NCI-H748 treated with DMSO at 0.1 percent for 48 hours (cell line): ENCODE results near the gene FMNL2.
"Not testable (repeated sequence)": the region's sequence is repeated elsewhere in the genome, so short reads cannot be mapped to it uniquely, and the experiment has no call there.

Experiments
- DNase-seq: peaks from one replicate; lab custom pipeline; 2025; lab: John Stamatoyannopoulos, UW

Gene FMNL2

DNA sequence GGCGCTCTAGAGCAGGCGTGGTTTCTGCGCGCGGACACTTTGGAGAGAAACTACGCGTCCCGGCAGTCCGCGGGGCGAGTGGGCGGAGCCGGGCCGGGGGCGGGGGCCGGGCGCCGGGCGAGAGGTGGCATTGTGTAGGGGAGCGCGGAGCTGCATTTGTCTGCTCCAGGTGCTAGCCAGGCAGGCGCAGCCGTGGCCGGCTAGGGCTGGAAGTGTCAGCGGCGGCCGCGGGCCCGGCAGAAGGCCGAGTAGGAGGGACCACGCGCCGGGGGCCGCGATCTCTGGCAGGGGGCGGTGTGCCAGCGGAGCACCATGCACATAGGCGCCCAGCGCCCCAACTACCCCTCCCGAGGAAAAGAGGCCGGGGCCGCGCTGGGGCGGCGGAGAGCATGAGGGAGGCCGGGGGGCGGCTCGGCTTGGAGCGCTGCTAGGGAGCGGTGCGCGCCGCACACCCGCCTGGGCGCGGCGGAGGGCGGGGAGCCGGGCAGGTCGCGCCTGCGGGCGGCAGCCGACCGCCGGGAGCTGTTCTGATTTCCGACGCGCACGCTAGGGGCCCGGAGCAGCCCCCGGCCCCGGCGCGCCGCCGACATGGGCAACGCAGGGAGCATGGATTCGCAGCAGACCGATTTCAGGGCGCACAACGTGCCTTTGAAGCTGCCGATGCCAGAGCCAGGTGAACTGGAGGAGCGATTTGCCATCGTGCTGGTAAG, at the start of gene FMNL2:
FMNL2 (plus strand) TSS at position 159 of the 710 bp plus-strand sequence.
- DNase-seq, result peak; percentile 47

DNA sequence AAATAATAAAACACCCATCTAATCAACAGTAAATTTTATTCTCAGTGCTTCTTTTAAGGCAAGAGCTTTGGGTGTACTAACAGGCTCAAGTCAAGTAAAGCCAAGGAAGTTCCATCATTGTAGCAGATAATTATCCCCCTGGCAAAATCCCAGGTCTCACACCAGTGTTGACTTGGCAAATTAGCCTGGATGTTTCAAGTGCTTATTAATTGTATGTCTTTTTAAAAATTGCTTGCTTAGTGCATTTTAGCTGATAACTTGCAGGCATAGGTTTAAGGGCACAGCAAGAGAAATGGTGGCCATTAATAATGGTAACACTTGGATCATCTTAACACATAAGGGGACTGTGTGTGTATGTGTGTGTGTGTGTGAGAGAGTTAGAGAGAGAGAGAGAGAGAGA, 42.0 kb upstream of the FMNL2 start:
- no peak for DNase-seq

DNA sequence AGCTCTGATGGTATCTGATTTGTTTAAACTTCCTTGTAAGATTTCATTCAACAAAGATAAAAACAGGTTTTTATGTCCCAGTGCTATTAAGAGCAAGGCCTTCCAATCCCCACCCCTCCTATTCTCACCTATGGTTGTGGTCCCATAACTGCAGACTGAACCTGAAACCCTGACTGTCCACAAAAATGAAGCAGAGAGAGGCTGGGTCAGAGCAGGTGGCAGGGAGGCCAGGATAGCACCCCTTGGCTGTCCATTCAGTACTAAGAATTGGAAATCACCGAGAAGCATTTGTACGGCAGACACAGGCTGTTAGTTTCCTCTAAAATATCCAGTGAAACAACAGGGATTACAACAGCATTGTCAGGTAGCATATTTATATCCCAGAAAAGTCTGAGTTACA, 37.3 kb upstream of the FMNL2 start:
- DNase-seq, result no peak

DNA sequence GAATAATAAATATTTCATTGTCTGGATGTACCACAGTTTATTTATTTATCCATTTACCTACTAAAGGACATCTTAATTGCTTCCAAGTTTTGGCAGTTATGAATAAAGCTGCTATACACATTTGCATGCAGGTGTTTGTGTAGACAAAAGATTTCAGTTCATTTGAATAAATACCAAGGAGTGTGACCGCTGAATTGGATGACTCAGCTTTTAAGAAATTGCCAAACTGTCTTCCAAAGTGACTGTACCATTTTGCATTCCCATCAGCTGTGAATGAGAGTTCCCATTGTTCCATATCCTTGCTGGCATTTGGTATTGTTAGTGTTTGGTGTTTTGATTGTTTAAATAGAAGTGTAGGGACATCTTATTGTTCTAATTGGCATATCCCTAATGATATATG, 36.2 kb upstream of the FMNL2 start:
- no peak for DNase-seq

DNA sequence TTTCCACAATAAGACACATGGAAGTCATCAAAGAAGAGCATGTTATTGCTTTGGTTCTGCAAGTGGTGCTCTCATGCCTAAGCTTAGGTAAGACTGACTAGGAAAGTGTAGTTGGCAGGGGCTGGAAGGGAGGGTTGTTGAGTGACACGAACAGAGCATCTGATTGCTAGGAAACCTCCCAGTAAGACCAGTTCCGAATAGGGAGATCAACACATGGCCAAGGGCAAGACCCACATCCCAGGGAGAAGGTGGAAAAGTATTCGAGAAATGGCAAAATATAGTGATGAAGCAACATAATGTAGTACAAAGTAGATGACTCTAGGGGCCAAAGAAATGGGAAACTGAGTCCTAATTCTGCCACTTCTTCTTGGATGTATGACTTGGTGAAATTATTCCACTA, 33.8 kb upstream of the FMNL2 start:
- no peak for DNase-seq

DNA sequence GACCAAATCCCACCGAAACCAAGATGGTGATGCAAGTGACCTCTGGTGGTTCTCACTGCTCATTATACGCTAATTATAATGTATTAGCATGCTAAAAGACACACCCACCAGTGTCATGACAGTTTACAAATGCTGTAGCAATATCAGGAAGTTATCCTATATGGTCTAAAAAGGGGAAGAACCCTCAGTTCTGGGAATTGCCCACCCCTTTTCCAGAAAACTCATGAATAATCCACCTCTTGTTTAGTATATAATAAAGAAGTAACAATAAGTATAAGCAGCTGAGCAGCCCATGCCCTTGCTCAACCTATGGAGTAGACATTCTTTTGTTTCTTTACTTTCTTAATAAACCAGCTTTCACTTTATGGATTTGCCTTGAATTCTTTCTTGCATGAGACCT, 31.0 kb upstream of the FMNL2 start:
- no peak for DNase-seq

DNA sequence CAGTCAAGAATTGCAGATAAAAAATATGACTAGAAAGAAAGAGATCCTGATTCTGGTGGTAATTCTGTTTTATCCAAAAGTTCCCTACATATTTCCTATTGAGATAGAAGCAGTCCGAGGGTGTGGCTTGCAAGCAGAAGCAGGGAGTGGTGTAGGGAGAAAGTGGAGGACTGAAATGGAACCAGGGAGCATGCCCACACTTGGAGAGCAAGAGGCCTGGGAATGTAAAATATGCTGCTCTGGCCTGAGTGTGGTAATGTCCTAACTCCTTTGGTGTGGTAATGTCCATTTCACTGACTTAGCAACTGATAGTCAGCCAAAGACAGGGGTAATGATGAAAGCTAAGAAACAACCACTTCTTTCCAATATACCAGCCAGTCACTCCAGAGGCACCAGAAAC, 30.1 kb upstream of the FMNL2 start:
- no peak for DNase-seq

DNA sequence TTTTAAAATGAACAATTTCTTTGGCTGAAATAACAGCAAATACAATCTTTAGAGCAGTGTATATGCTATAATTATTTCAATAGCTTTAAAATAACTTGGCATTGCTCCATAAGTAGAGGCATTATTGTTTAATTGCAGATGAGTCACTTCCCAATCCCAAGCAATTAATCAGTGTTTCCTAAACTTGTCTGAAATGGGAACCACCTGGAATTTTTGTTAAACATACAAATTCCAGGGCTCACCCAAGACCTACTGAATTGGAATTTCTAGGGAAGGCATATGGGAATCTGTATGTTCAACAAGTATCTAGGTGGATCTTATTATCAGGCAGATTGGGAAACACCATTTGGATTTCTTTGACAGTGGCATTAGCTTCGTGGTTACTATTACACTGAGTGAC, 27.1 kb upstream of the FMNL2 start:
- DNase-seq, result no peak

DNA sequence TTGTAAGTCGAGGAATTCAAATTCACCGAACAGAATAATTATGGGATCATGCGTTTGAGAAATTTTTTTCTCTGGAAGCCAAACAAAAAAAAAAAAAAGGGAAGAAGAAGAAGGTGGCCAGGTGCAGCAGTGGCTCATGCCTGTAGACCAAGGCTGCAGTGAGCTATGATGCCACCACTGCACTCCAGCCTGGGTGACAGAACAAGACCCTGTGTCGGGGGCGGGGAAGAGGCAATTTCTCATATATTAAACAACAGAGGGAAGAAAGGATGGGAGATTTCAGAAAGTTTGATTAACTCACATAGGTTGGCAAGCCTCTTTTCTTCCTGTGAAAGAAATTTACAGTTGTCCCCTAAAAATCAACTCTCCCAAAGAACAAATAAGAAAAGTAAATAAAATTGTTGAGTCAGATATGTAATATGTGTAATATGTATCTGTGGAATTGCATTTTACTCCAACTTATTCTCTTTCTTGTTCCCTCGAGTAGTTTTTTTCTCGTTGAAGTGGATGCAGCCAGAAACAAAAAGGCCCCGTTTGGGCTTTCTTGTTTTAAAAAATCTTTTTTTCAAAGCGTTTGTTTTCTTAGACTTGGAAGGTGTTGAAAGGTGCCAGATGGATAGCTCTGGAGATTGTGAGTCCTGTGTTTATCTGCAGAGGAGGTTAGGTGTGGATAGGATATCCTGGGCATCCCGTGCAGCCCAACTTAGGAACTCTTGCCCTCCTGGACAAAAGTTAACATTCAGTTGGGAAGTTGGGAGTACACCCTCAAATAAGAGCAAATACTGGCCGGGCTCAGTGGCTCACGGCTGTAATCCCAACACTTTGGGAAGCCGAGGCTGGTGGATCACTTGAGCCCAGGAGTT, 25.4 kb upstream of the FMNL2 start:
- DNase-seq, result no peak

DNA sequence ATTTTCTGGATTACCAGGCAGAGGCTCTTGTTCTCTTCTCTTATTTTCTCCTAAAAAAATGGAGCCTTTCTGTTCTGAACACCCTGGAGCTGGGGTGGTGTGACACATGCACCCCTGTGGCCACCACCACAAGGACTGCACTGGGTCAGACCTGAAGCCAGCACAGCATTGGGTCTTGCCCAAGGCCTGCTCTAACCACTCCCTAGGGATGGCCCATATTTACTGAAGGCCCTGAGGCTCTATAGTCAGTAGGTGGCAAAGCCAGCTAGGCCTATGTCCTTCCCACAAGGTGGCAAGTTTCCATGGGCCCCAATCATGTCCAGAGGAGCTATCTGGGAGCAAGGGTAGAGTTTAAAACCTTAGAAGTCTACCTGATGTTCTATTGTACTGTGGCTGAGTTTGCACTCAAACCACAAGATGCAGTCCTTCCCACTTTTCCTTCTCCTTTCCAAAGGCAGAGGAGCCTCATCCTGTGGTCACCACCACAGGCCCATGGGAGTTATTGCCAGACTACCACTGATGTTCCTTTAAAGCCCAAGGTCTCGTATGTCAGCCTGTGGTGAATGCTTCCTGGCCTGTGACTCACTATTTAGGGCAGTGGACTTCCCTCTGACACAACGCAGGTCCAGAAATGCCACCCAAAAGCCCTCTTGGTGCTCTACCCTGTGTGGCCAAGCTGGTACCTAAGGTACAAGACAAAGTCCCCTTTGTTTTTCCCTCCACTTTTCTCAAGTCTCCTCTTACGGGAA, 15.0 kb upstream of the FMNL2 start:
- DNase-seq, result no peak

DNA sequence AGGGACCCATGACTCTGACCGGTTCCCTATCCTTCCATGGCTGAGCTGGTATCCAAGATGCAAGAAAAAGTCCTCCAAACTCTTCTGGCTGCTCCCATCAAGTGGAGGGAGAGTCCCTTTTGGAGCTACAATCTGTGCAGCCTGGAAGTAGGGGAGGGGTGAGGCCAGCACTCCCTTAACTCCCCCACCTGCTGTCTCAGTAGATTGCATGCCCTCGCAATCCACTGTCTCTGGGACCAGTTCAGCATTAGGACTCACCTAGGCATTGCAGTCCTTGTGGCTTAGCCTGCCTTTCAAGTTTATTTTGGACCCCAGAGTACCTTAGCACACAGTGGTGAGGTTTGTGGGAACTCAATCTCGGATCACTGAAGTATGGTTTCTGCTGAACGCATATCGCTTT, 14.2 kb upstream of the FMNL2 start:
- DNase-seq, result no peak

DNA sequence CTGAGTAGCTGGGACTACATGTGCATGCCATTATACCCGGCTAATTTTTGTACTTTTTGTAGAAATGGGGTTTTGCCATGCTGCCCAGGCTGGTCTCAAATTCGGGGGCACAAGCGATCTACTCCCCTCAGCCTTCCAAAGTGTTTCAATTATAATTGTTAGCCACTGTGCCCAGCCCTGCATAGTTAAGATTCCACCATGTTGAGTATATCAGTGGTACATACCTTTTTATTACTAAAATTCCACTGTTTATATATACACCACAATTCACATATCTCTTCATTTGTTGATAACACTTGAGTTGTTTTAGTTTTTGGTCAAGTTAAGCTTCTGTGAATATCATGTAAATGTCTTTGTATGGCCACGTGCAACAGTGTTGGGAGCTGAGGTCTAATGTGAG, 12.8 kb upstream of the FMNL2 start:
- no peak for DNase-seq

DNA sequence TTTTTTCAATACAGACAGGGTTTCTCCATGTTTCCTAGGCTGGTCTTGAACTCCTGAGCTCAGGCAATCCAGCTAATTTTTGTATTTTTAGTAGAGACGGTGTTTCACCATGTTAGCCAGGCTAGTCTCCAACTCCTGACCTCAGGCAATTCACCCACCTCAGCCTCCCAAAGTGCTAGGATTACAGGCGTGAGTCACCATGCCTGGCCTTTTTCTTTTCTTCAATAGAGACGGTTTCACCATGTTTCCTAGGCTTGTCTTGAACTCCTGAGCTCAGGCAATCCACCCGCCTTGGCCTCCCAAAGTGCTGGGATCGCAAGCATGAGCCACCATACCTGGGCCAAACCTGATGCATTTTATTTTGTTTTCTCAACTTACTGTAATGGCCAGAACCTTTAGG, 9.8 kb upstream of the FMNL2 start:
- not testable (repeated sequence) for DNase-seq

DNA sequence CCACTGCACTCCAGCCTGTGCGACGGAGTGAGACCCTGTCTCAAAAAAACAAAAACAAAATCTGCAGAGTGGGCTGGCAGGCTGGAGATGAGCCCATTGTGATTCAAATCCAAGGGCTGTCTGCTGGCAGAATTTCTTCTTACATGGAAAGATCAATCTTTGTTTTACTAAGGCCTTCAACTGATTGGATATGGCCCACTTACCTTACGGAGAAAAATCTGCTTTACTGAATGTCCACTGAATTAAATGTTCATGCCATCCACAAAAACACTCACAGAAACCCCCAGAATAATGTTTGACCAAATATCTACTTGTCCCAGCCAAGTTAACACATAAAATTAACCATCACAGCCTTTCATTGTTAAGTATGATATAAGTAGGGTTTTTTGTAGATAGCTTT, 8.3 kb upstream of the FMNL2 start:
- no peak for DNase-seq

DNA sequence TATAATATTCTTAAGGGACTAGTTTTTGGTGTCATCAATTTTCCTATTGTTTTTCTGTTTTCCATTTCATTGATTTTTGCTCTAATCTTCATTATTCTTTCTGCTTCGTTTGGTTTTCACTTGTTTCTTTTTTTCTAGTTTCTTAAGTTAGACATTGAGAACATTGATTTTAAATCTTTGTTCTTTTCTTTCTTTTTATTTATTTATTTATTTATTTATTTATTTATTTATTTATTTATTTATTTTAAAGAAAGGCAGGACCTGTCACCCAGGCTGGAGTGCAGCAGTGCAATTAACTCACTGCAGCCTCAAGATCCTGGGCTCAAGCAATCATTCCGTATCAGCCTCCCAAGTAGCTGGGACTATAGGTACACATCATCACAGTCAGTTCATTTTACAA, 7.0 kb upstream of the FMNL2 start:
- no peak for DNase-seq

DNA sequence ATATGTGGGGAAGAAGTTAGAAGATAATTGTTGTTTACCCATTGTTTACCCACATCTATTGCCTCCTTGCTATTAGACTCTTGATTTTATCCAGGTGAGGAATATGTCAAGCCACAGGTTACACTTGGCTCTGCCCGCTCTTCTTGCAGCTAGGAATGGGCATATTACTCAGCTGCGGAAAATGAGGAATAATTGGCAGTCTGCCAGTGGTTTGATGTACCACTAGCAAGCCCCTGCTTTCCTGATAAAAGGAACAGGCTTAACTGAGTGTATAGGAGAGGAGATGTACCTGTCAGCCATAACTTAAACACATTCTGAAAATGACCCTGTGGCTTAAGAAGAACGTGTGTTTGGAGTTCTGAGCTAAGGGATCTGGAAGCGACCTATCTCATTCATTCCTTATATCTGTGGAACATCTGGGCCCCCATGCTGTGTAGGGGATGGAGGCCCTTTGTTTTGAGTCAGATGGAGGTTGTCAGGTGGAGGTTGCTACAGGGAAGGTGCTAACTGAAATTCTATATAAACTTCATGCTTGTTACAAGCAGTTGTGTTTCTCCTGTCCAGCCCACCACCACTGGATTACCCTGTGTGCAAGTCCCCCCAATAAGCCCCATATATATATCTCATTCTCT, 4.6 kb upstream of the FMNL2 start:
- no peak for DNase-seq

DNA sequence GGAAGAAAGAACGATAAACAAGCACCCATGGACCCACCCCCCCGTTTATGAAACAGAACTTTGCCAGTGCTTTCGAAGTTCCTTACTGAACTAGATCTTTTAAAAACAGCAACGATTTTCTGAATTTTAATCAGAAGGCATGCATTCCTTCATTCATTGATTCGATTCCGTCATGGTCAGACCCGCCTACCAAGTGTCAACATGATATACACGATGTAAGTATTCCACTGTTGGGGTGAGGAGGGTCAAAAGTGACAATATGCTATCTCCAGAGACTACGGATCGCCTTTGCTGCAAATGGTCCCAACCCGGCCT, 316 bp upstream of the FMNL2 start:
- no peak for DNase-seq

DNA sequence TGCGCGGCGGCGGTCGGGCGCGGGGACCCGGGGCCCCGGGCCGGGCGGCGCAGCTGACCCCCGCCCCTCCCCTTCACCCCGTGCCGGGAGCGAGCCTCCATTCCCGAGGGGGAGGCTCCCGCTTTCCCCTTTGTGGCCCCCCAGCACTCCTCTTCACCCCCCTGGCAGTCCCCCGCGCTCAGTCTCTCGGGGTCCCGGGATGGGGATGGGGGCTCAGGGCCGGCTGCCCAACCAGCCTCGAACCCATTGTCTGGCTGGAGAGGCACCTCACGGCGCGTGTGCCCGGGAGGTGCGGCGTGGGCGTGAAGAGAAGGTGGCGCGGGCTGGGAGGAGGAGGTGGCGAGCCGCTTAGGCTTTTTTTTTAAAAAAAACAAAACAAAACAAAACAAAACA, 748 bp downstream of the FMNL2 start:
- DNase-seq, result no peak

DNA sequence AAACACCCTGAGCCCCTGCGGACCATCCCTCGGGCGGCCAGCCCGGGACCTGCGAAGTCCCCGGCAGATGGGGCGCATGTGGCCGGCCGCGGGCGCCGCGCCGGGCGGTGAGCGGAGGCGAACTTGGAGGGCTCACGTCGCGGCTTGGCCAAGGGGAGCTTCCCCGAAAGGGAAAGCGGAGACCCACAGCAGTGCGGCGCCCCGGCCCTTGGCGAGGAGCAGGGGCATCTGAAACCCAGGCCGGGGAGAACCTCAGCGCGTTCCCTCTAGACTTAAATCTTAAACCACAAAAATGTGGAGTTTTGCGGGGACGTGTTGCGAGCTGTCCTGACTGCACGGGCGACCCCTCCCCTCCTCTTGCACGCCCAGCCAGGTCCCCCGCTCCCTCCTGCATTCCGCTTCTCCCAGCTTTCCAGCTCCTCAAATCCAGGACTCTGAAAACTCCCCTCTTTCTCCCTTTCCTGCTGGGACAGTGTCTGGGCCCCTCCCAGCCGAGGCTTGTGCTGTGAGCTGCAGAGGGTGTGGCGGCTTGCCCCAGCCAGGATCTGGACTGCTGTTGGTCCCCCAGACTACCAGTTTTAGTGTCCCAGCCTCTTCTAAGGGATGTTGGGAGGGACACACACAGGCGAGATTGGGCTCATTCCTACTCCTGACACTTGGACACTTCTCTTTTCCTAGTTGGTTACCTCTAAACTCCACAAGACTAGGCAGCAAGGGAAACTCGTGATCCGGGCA, 1.3 kb downstream of the FMNL2 start:
- no peak for DNase-seq

DNA sequence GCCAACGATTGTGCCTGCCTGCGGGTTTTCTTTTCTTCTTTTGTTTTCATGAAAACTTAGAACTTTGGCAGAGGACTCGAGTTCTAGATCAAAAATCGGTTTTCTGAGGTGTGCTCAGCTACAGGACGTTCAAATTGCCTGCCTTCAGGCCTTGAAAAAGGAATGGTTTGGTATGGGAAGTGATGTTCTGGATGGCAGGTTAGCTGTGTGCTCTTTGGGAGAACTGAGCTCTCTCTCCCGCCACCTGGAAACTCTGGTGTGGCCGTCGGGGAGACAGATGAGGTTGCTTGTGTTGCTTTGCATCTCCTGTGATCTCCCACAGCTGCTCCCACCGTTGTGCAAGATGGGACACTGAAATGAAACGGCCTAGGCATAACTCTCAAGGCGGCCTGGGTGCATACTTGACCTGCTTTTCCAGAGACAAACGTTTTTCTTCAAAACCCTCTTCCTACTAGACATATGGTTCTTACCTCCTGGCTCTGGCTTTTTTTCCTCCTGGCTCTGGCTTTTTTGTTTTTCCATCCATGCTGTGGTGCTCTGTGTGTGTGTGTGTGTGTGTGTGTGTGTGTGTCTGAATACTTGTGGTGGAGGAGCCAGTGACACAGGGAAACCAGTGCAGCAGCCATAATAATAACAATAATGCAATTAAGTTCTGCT, 2.0 kb downstream of the FMNL2 start:
- DNase-seq, result no peak

DNA sequence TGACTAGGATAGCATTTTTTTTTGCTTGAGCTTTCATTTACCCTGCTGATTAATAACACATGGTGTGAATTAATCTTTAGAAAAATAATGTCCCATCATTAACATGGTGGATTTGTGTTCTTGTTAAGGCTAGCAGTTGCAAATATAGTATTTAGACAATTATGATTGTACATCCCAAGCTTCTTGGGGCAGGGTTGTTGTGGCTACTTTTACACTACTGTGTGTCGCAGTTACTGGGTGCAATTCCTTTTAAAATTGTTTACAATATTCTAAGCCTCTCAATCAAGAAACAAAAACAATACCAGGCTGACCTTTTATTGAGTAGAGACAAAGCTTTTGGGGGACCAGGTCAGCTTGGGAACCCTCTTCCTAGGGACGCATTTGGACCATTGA, 2.5 kb downstream of the FMNL2 start:
- DNase-seq, result no peak
